Fibroblast of lung (primary cell): ENCODE results near the gene GPX4. TPM values are rescaled to one million over a fixed set of nuclear protein-coding genes. Genes with fewer than 3 reads are reported as not detected.

Source experiments
- DNase-seq, 2 donors: peaks; one replicate each; pipeline versions ENCODE4 v3.0.0 to v3.0.0-alpha.2; 2010; ENCODE audit warnings: low read depth in 2 of 2
- H2AFZ ChIP-seq: 2 replicates; pipeline ENCODE4 v1.5.1; 2012; ENCODE audit warnings: low read length, control low read depth, inconsistent platforms
- H3K27ac ChIP-seq: 2 replicates; pipeline ENCODE4 v1.5.1; 2011; ENCODE audit warnings: low read length, control low read depth; ENCODE audit not compliant: insufficient read depth
- H3K27me3 ChIP-seq: 2 replicates; pipeline ENCODE4 v1.5.1; 2011; ENCODE audit warnings: mild to moderate bottlenecking, low read length; ENCODE audit not compliant: control insufficient read depth, insufficient read depth
- H3K36me3 ChIP-seq: 2 replicates; pipeline ENCODE4 v1.5.1; 2011; ENCODE audit warnings: low read length; ENCODE audit not compliant: control insufficient read depth, insufficient read depth
- H3K4me1 ChIP-seq: 2 replicates; pipeline ENCODE4 v1.5.1; 2011; ENCODE audit warnings: low read length; ENCODE audit not compliant: control insufficient read depth, insufficient read depth; ENCODE audit errors: extremely low read depth
- H3K4me2 ChIP-seq: 2 replicates; pipeline ENCODE4 v1.5.1; 2011; ENCODE audit warnings: low read length, control low read depth; ENCODE audit not compliant: insufficient read depth; ENCODE audit errors: extremely low read depth
- H3K4me3 ChIP-seq, 4 experiments: fragments of 200-600 bp in 1 of 4; sonication (generic) in 1 of 4; replicated peaks in 1 of 4; 2 replicates each; pipeline ENCODE4 v1.5.1; 2011 to 2016; ENCODE audit warnings: low read length in 4 of 4, low read depth in 3 of 4, mild to moderate bottlenecking in 3 of 4, control low read depth in 2 of 4, inconsistent platforms in 1 of 4, mixed read lengths in 1 of 4; ENCODE audit not compliant: insufficient read depth in 1 of 4; ENCODE audit errors: control extremely low read depth in 1 of 4
- H3K79me2 ChIP-seq: 2 replicates; pipeline ENCODE4 v1.5.1; 2012; ENCODE audit warnings: mild to moderate bottlenecking, low read length, inconsistent platforms; ENCODE audit not compliant: control insufficient read depth, insufficient read depth
- H3K9ac ChIP-seq: 2 replicates; pipeline ENCODE4 v1.5.1; 2011; ENCODE audit warnings: mild to moderate bottlenecking, low read length, control low read depth; ENCODE audit not compliant: insufficient read depth
- H3K9me3 ChIP-seq: 2 replicates; pipeline ENCODE4 v1.5.1; 2012; ENCODE audit warnings: low read depth, low read length; ENCODE audit not compliant: control insufficient read depth, insufficient read depth
- H4K20me1 ChIP-seq: 2 replicates; pipeline ENCODE4 v1.5.1; 2011; ENCODE audit warnings: low read length; ENCODE audit not compliant: control insufficient read depth, insufficient read depth; ENCODE audit errors: extremely low read depth
- EZH2 ChIP-seq: IDR thresholded peaks from 2 replicates; pipeline ENCODE4 v1.5.1; 2012; ENCODE audit warnings: low read length, control low read depth, mild to moderate bottlenecking; ENCODE audit errors: missing control alignments
- polyA plus RNA-seq, 2 donors: library from polyadenylated mRNA; depleted of rRNA in 1 of 2; stranded (reverse) in 1 of 2; unstranded in 1 of 2; fragments of >200 nt; gene quantifications; 2 replicates each; pipeline ENCODE4 v1.2.1, GENCODE V29; 2011 to 2012; ENCODE audit warnings: missing spikeins in 1 of 2
- total RNA-seq: library from RNA; depleted of rRNA; stranded (reverse); fragments of >200 nt; gene quantifications from 2 replicates; pipeline ENCODE4 v1.2.1, GENCODE V29; 2014
- TF ChIP-seq, protein P1 (sequence below), 2 donors: IDR thresholded peaks in 1 of 2; conservative IDR thresholded peaks in 1 of 2; 1 replicate in 1 of 2; 2 replicates in 1 of 2; pipeline ENCODE4 v1.5.1; 2011 to 2012; ENCODE audit warnings: low read length in 2 of 2, control low read depth in 1 of 2, inconsistent platforms in 1 of 2, low read depth in 1 of 2, mild to moderate bottlenecking in 1 of 2

Gene GPX4
- total and polyA plus RNA-seq, 2 donors (not counting 1 experiment from before 2014, with no cell fraction given), result 325 to 430 TPM

- no peak for DNase-seq
- peaks cover 18% of the 10 kb centered on the region for H3K27me3 ChIP-seq
- peak within 1 kb of the TSS; percentile 35 for H3K4me2 ChIP-seq
- no peak within 1 kb of the TSS for H2AFZ ChIP-seq
- H3K9ac ChIP-seq, result no peak within 1 kb of the TSS
- no peak within 1 kb of the TSS for H3K27ac ChIP-seq
- H3K79me2 ChIP-seq, result no peaks in the 10 kb centered on the region
- no peaks in the 10 kb centered on the region for H4K20me1 ChIP-seq
- TF ChIP-seq, protein P1, sequence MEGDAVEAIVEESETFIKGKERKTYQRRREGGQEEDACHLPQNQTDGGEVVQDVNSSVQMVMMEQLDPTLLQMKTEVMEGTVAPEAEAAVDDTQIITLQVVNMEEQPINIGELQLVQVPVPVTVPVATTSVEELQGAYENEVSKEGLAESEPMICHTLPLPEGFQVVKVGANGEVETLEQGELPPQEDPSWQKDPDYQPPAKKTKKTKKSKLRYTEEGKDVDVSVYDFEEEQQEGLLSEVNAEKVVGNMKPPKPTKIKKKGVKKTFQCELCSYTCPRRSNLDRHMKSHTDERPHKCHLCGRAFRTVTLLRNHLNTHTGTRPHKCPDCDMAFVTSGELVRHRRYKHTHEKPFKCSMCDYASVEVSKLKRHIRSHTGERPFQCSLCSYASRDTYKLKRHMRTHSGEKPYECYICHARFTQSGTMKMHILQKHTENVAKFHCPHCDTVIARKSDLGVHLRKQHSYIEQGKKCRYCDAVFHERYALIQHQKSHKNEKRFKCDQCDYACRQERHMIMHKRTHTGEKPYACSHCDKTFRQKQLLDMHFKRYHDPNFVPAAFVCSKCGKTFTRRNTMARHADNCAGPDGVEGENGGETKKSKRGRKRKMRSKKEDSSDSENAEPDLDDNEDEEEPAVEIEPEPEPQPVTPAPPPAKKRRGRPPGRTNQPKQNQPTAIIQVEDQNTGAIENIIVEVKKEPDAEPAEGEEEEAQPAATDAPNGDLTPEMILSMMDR (conservative IDR thresholded peaks at IDR 0.05 in 1 of 2, IDR thresholded peaks at IDR 0.05 in 1 of 2; ENCODE audit: low read depth in 1 of 2, low read length in 2 of 2), result no peak
- peak; percentile 31 for TF ChIP-seq EZH2
- no peaks in the 10 kb centered on the region for H3K4me1 ChIP-seq
- H3K9me3 ChIP-seq, result no peaks in the 10 kb centered on the region
- H3K36me3 ChIP-seq, result no peaks in the 10 kb centered on the region
- peak within 1 kb of the TSS in 1 of 4 experiments; percentile 40 for H3K4me3 ChIP-seq
These were observed 37.0 kb upstream of the GPX4 start, which contains the start of gene ARHGAP45 for GRCh38 chr19:1066748-1067340. ARHGAP45 (plus strand) TSS chr19:1067167; CDS start chr19:1067406, 239 bp downstream.

DNA sequence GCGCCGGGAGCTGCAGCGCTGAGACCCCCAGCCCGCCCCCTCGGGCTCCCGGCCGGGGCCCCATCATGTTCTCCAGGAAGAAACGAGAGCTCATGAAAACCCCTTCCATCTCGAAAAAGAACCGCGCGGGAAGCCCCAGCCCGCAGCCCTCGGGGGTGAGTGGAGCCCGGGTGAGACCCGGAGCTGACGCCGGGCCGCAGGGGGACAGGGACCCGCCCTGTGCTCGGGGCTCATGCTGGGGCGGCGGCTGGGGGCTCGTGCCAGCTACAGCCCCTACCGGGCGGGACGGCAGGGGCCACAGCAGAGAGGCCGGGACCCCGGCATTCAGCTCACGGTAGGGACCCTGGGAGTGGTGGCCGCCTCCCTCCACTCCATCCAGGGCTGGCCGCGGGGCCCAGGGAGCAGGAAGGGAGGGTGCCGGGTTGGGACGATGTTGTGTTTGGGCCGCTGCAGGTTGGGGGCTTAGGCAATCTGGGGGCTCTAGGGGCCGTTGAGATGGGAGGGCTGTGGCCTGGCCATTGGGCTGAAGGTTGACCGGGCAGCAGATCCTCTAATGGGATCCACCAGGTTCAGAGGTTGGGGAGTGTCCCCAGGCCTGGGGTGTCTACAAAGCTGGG, 36.3 kb upstream of the GPX4 start:
- Histone ChIP-seq H3K4me2 (no peak overlapping the region), H3K4me3 (peak overlapping the region in 1 of 4 experiments; percentile 40), H3K79me2 (no peaks in the 10 kb centered on the region), H3K4me1 (no peaks in the 10 kb centered on the region), H3K36me3 (no peaks in the 10 kb centered on the region), H3K9me3 (no peaks in the 10 kb centered on the region), H3K27me3 (peaks cover 18% of the 10 kb centered on the region), H2AFZ (no peak overlapping the region), H4K20me1 (no peaks in the 10 kb centered on the region), H3K27ac (no peak overlapping the region), H3K9ac (no peak overlapping the region)
- TF ChIP-seq, protein P1 (conservative IDR thresholded peaks at IDR 0.05 in 1 of 2, IDR thresholded peaks at IDR 0.05 in 1 of 2; ENCODE audit: low read depth in 1 of 2, low read length in 2 of 2), result no peak
- no peak for TF ChIP-seq EZH2
- no peak for DNase-seq

- TF ChIP-seq, protein P1 (conservative IDR thresholded peaks at IDR 0.05 in 1 of 2, IDR thresholded peaks at IDR 0.05 in 1 of 2; ENCODE audit: low read depth in 1 of 2, low read length in 2 of 2), result no peak
- TF ChIP-seq EZH2, result no peak
- no peaks in the 10 kb centered on the region for H3K79me2 ChIP-seq
- no peak overlapping the region for H3K27ac ChIP-seq
- peaks cover 18% of the 10 kb centered on the region for H3K27me3 ChIP-seq
- H2AFZ ChIP-seq, result no peak overlapping the region
- H3K36me3 ChIP-seq, result no peaks in the 10 kb centered on the region
- no peaks in the 10 kb centered on the region for H3K9me3 ChIP-seq
- no peak overlapping the region for H3K9ac ChIP-seq
- H3K4me2 ChIP-seq, result no peak overlapping the region
- no peak for DNase-seq
- no peak overlapping the region for H3K4me3 ChIP-seq
- H4K20me1 ChIP-seq, result no peaks in the 10 kb centered on the region
- no peaks in the 10 kb centered on the region for H3K4me1 ChIP-seq
These were observed 35.5 kb upstream of the GPX4 start for GRCh38 chr19:1068009-1069001.
